ENCODE results near the gene RELN. TPM values are rescaled to one million over a fixed set of nuclear protein-coding genes. Genes with fewer than 3 reads are reported as not detected.

Gene RELN
- total RNA-seq, 1 experiment from 2014 or later, result 8.0 TPM

DNA sequence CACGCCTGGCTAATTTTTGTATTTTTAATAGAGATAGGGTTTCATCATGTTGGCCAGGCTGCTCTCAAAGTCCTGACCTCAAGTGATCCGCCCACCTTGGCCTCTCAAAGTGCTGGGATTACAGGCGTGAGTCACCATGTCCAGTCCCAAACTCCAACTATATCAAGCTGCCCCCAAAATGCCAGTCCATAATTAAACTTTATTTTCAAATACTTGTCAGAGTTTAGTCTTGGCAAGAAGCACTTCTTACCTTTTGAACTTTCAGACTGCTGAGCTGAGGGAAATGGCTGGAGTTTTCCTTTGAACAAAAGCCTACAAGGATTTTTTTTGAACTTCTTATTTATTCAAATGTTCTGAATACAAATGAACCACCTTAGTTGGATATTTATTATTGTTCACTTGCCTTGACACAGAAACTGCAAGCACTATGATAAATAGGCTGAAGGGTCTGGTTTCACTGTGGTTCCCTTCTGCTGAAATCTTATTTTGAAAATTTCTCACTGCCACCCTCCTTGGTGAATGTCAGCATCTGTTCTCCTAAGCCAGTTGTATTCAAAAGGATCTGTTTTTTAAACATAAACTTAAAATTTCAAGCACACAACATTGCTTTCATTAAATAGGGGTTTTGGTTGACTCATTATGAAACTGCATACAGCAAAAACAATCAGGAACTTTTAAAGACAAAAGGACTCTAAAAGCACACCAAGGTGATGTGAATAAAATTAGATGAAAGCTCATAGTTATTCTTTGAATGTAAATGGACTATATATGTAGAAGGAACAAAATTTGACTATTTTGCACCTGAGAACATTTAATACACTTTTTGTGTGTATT is 441.8 kb downstream of the RELN start:
- POLR2A ChIA-PET (ENCODE audit: unreplicated experiment), result no interaction called here

DNA sequence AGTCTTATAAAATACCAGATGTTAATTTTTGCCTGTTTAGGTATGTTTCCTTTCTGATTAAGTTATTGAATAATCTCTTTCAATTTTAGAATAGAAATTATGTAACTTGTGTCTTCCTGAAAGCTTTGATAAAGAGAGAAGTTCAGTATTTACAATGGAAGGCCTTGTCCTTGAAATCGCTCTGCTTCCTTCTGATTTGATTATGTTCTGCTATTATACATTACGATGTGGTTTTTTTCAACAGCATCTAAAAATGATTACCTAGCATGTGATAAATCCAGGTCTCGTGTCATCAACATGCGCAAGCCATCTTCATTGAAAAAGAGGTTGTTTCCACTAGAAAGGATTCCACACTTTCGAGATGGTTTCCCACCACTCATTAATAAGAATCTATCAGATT is 447.0 kb downstream of the RELN start:
- Histone ChIP-seq H3K4me1 (ENCODE audit: insufficient read depth, low read length) (no peaks in the 10 kb centered on the region), H3K4me3 (ENCODE audit: low read length) (no peak overlapping the region), H3K9ac (ENCODE audit: low read length) (no peak overlapping the region), H3K27ac (ENCODE audit: low read length) (no peak overlapping the region), H3K27me3 (ENCODE audit: low read length) (no peaks in the 10 kb centered on the region), H3K9me3 (ENCODE audit: low read length) (no peaks in the 10 kb centered on the region), H3K36me3 (ENCODE audit: low read depth, low read length) (no peaks in the 10 kb centered on the region), H3K4me2 (ENCODE audit: low read length) (no peak overlapping the region), H3K9me2 (replicated peaks; ENCODE audit: low read length) (no peaks in the 10 kb centered on the region), H4K20me1 (ENCODE audit: low read length) (no peaks in the 10 kb centered on the region), H3K79me2 (ENCODE audit: low read length) (no peaks in the 10 kb centered on the region), H3F3A (ENCODE audit: low read length, unreplicated experiment) (no peaks in the 10 kb centered on the region), H2AFZ (ENCODE audit: low read length) (no peak overlapping the region)
- CTCF ChIA-PET, result no interaction called here
- no peak for DNase-seq
- no peak for TF ChIP-seq EZH2phosphoT487 (IDR thresholded peaks at IDR 0.05; ENCODE audit: borderline replicate concordance, low read length)
- TF ChIP-seq, protein P1, sequence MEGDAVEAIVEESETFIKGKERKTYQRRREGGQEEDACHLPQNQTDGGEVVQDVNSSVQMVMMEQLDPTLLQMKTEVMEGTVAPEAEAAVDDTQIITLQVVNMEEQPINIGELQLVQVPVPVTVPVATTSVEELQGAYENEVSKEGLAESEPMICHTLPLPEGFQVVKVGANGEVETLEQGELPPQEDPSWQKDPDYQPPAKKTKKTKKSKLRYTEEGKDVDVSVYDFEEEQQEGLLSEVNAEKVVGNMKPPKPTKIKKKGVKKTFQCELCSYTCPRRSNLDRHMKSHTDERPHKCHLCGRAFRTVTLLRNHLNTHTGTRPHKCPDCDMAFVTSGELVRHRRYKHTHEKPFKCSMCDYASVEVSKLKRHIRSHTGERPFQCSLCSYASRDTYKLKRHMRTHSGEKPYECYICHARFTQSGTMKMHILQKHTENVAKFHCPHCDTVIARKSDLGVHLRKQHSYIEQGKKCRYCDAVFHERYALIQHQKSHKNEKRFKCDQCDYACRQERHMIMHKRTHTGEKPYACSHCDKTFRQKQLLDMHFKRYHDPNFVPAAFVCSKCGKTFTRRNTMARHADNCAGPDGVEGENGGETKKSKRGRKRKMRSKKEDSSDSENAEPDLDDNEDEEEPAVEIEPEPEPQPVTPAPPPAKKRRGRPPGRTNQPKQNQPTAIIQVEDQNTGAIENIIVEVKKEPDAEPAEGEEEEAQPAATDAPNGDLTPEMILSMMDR (conservative IDR thresholded peaks at IDR 0.05; ENCODE audit: low read depth, low read length), result no peak
- TF ChIP-seq EZH2 (IDR thresholded peaks at IDR 0.05; ENCODE audit: low read length, unreplicated experiment), result no peak
- intact Hi-C loops (cut with micrococcal nuclease), result no loop called here
- ATAC-seq, result no peak
- POLR2A ChIA-PET (ENCODE audit: unreplicated experiment), result no interaction called here
- no TSS peak for BruUV-seq (replicated peaks)

More for the DNA sequence above, 441.8 kb downstream of the RELN start:
- no peak for ATAC-seq
- Histone ChIP-seq H2AFZ (ENCODE audit: low read length) (no peak overlapping the region), H3K4me1 (ENCODE audit: insufficient read depth, low read length) (peaks cover 5% of the 10 kb centered on the region; the same call in 1 of the 2 replicates), H3F3A (ENCODE audit: low read length, unreplicated experiment) (no peaks in the 10 kb centered on the region), H3K9me2 (replicated peaks; ENCODE audit: low read length) (no peaks in the 10 kb centered on the region), H3K27ac (ENCODE audit: low read length) (no peak overlapping the region), H3K4me2 (ENCODE audit: low read length) (no peak overlapping the region), H3K36me3 (ENCODE audit: low read depth, low read length) (no peaks in the 10 kb centered on the region), H4K20me1 (ENCODE audit: low read length) (no peaks in the 10 kb centered on the region), H3K9ac (ENCODE audit: low read length) (no peak overlapping the region), H3K9me3 (ENCODE audit: low read length) (no peaks in the 10 kb centered on the region), H3K4me3 (ENCODE audit: low read length) (no peak overlapping the region), H3K79me2 (ENCODE audit: low read length) (no peaks in the 10 kb centered on the region), H3K27me3 (ENCODE audit: low read length) (no peaks in the 10 kb centered on the region)
- DNase-seq, result no peak
- intact Hi-C loops (cut with micrococcal nuclease), result no loop called here
- BruUV-seq (replicated peaks), result no TSS peak
- CTCF ChIA-PET, result no interaction called here
- TF ChIP-seq EZH2phosphoT487 (IDR thresholded peaks at IDR 0.05; ENCODE audit: borderline replicate concordance, low read length), result no peak
- no peak for TF ChIP-seq EZH2 (IDR thresholded peaks at IDR 0.05; ENCODE audit: low read length, unreplicated experiment)
- TF ChIP-seq, protein P1 (conservative IDR thresholded peaks at IDR 0.05; ENCODE audit: low read depth, low read length), result no peak

DNA sequence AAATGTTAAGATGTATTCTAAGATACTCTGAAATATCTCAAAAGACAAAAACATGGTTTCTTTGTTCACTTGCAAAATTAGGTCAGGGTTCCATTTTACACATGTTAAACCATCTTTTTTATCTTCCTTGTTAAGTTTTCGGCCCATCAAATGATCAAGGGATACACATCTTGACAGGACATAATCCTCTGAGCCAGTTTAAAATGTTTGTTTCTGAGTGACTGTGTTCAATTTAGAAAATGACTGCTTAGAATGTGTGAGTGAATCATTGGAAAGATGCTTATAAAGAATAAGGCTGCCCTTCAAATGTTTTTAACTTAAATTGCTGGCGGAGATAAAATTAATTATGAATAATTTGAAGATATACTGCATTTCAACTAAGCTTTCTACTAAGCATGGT is 447.5 kb downstream of the RELN start:
- Histone ChIP-seq H3K4me3 (ENCODE audit: low read length) (no peak overlapping the region), H3K4me1 (ENCODE audit: insufficient read depth, low read length) (no peaks in the 10 kb centered on the region), H2AFZ (ENCODE audit: low read length) (no peak overlapping the region), H3F3A (ENCODE audit: low read length, unreplicated experiment) (no peaks in the 10 kb centered on the region), H3K9ac (ENCODE audit: low read length) (no peak overlapping the region), H3K9me3 (ENCODE audit: low read length) (no peaks in the 10 kb centered on the region), H3K27ac (ENCODE audit: low read length) (no peak overlapping the region), H3K36me3 (ENCODE audit: low read depth, low read length) (no peaks in the 10 kb centered on the region), H3K79me2 (ENCODE audit: low read length) (no peaks in the 10 kb centered on the region), H3K4me2 (ENCODE audit: low read length) (no peak overlapping the region), H3K9me2 (replicated peaks; ENCODE audit: low read length) (no peaks in the 10 kb centered on the region), H4K20me1 (ENCODE audit: low read length) (no peaks in the 10 kb centered on the region), H3K27me3 (ENCODE audit: low read length) (no peaks in the 10 kb centered on the region)
- no peak for TF ChIP-seq EZH2phosphoT487 (IDR thresholded peaks at IDR 0.05; ENCODE audit: borderline replicate concordance, low read length)
- TF ChIP-seq, protein P1 (conservative IDR thresholded peaks at IDR 0.05; ENCODE audit: low read depth, low read length), result no peak
- TF ChIP-seq EZH2 (IDR thresholded peaks at IDR 0.05; ENCODE audit: low read length, unreplicated experiment), result no peak
- CTCF ChIA-PET, result no interaction called here
- ATAC-seq (no peak), DNase-seq (no peak)
- POLR2A ChIA-PET (ENCODE audit: unreplicated experiment), result no interaction called here
- no TSS peak for BruUV-seq (replicated peaks)
- intact Hi-C loops (cut with micrococcal nuclease), result no loop called here
